ENCODE measurements around the gene ADAP1. TPM values are rescaled to one million over a fixed set of nuclear protein-coding genes. Genes with fewer than 3 reads are reported as not detected.

The ADAP1 gene
- total and polyA plus RNA-seq, 9 donors, result 0.52 to 16.4 (median 3.5) TPM

DNA sequence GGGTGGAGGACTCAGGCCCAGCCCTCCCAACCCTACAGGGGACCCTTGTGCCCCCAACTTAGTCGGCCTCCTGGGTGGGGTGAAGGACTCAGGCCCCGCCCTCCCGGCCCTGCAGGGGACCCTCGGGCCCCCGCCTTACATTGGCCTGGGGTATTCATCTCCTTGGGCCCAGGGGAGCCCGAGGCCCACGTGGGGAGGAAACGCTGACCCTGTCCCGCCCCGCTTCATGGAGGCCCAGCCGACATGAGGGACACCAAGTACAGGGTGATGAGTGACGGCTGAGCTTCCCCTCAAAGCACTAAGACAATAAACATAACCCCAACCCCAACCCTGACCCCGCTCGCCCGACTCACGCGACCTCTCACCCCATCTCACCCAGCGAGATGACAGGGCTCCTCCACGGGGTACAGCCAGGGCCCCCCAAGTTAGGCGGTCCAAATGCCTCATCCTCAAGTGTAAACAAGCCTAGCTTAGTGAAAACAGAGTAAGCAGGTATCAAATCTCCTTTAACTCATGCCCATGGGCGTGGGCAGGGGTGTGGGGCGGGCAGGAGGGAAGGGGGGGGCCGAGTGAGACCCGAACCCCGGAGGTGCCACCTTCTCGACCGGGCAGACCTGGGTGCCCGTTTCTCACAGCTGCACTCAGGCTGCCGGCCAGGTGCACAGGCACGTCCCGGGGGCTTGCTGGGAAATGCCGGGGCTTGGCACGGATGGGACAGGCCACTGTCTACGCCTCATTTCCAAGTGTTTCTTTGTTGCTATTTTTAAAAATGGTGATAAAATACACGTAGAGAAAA, 36.7 kb upstream of the ADAP1 start:
- intact Hi-C loops (cut with DNase I), result loop anchor here (2.0 to 10.0 kb wide), 4 partner anchors 74 to 186 kb away; no protein-coding TSS in a partner anchor
- no peaks in the 10 kb centered on the region for H3K36me3 ChIP-seq
- H3K9me3 ChIP-seq, result no peaks in the 10 kb centered on the region
- no peak overlapping the region for H3K4me3 ChIP-seq
- H3K27me3 ChIP-seq, result no peaks in the 10 kb centered on the region
- TF ChIP-seq EP300 (IDR thresholded peaks at IDR 0.05), result no peak
- WGBS, 3 donors, result 46 to 57% (median 48%) methylated on average over 30 to 35 of the region's 35 CpGs
- H3K4me1 ChIP-seq (ENCODE audit: insufficient read depth), result peaks cover 31% of the 10 kb centered on the region
- no peak for DNase-seq
- H3K27ac ChIP-seq, result no peak overlapping the region

DNA sequence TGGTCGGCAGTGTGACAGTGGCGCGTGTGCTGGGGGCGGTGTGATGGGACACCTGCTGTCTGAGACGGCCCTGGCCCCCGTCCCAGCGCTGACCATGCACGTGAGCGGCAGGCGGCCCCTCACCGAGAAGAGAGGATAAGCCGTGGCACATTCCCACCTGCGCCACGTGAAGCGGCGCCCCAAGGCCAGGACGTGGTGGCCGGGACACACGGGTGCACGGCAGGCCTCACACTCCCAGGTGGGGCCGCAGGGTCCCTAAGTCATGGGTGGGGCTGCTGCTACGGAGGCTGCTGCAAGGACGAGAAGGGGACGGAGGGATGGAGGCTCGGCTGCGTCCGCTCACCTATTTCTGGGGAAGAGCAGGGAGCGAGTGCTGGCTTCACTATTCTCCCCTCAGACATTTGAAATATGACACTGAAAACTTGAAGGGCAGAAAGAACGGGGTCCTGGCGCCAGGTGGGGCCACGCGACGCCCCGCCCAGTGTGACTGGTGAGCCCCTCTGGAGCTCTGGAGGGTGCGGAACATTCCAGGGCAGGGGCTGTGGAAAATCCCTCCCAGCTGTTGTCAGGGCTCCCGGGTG, 36.0 kb upstream of the ADAP1 start:
- intact Hi-C loops (cut with DNase I), result loop anchor here (2.0 to 10.0 kb wide), 4 partner anchors 74 to 187 kb away; no protein-coding TSS in a partner anchor
- no peak for DNase-seq
- no peak overlapping the region for H3K27ac ChIP-seq
- no peaks in the 10 kb centered on the region for H3K9me3 ChIP-seq
- no peaks in the 10 kb centered on the region for H3K27me3 ChIP-seq
- no peaks in the 10 kb centered on the region for H3K36me3 ChIP-seq
- peaks cover 36% of the 10 kb centered on the region for H3K4me1 ChIP-seq (ENCODE audit: insufficient read depth)
- WGBS, 3 donors, result 59 to 78% (median 69%) methylated on average over 19 to 36 of the region's 36 CpGs
- no peak overlapping the region for H3K4me3 ChIP-seq
- TF ChIP-seq EP300 (IDR thresholded peaks at IDR 0.05) (no peak), POLR2A (IDR thresholded peaks at IDR 0.05) (no peak)
- TF ChIP-seq, protein P1, sequence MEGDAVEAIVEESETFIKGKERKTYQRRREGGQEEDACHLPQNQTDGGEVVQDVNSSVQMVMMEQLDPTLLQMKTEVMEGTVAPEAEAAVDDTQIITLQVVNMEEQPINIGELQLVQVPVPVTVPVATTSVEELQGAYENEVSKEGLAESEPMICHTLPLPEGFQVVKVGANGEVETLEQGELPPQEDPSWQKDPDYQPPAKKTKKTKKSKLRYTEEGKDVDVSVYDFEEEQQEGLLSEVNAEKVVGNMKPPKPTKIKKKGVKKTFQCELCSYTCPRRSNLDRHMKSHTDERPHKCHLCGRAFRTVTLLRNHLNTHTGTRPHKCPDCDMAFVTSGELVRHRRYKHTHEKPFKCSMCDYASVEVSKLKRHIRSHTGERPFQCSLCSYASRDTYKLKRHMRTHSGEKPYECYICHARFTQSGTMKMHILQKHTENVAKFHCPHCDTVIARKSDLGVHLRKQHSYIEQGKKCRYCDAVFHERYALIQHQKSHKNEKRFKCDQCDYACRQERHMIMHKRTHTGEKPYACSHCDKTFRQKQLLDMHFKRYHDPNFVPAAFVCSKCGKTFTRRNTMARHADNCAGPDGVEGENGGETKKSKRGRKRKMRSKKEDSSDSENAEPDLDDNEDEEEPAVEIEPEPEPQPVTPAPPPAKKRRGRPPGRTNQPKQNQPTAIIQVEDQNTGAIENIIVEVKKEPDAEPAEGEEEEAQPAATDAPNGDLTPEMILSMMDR (IDR thresholded peaks at IDR 0.05), result no peak

DNA sequence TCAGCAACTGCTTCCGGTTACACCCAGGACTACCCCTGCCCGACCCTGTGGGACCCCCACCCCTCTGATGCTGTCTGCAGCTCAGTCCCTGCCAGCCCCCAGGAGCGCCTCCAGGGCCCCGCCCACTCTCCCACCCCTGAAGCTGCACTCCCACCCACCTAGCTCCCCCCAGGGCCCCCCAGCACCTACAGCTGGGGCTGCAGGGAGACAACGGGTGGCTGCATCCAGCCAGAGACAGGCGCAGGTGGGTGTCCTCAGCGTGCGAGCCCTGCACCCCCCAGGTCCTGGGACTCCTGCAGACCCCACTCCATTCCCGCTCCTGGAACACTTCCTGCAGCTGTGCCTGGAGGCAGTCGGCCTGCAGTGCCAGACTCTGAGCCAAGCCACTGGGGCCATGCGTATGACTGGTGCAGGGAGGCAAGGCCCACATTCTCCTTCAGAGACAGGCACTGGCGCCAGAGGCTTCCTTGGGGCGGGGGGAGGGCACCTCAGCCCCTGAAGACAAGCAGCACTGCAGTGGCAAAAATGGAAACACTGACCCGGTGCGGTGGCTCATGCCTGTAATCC, 34.6 kb upstream of the ADAP1 start:
- DNase-seq, result no peak

DNA sequence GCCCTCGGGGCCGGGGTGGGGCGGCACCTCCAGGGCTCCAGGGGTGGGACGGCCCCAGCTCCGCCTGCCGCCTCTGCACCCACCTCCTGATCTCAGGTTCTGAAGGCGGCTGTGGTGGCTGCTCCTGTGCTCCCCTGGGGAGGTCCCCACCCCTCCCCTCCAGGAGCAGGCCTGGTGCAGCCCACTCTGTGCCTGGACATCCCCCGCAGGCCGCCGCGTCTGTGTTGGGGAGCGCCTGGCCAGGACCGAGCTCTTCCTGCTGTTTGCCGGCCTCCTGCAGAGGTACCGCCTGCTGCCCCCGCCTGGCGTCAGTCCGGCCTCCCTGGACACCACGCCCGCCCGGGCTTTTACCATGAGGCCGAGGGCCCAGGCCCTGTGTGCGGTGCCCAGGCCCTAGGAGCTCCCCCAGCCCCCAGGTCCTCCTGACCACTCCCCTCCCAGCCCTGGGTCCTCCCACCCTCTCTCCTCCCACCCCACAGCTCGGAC, 34.0 kb upstream of the ADAP1 start:
- Histone ChIP-seq H3K4me3 (no peak overlapping the region), H3K9me3 (no peaks in the 10 kb centered on the region), H3K36me3 (no peaks in the 10 kb centered on the region), H3K4me1 (ENCODE audit: insufficient read depth) (peaks cover 34% of the 10 kb centered on the region), H3K27ac (no peak overlapping the region), H3K27me3 (no peaks in the 10 kb centered on the region)
- TF ChIP-seq EP300 (IDR thresholded peaks at IDR 0.05) (no peak), POLR2A (IDR thresholded peaks at IDR 0.05) (no peak)
- TF ChIP-seq, protein P1 (IDR thresholded peaks at IDR 0.05), result no peak
- peak in 4 of 5 donors; percentile 46 to 81 (median 71) for DNase-seq
- 3 to 6% (median 5%) methylated on average over 23 to 24 of the region's 24 CpGs for WGBS, 3 donors
- intact Hi-C loops (cut with DNase I), result loop anchor here in 2 of 4 donors (10.0 kb wide), 2 partner anchors 166 to 204 kb away; no protein-coding TSS in a partner anchor

More for the DNA sequence above, 34.6 kb upstream of the ADAP1 start:
- TF ChIP-seq POLR2A (IDR thresholded peaks at IDR 0.05), result no peak
- H3K4me3 ChIP-seq, result no peak overlapping the region
- no peaks in the 10 kb centered on the region for H3K27me3 ChIP-seq
- H3K27ac ChIP-seq, result no peak overlapping the region
- intact Hi-C loops (cut with DNase I), result loop anchor here in 2 of 4 donors (10.0 kb wide), 2 partner anchors 166 to 204 kb away; no protein-coding TSS in a partner anchor
- no peaks in the 10 kb centered on the region for H3K36me3 ChIP-seq
- 30 to 40% (median 37%) methylated on average over 9 to 15 of the region's 15 CpGs for WGBS, 3 donors
- H3K9me3 ChIP-seq, result no peaks in the 10 kb centered on the region
- H3K4me1 ChIP-seq (ENCODE audit: insufficient read depth), result peaks cover 36% of the 10 kb centered on the region

DNA sequence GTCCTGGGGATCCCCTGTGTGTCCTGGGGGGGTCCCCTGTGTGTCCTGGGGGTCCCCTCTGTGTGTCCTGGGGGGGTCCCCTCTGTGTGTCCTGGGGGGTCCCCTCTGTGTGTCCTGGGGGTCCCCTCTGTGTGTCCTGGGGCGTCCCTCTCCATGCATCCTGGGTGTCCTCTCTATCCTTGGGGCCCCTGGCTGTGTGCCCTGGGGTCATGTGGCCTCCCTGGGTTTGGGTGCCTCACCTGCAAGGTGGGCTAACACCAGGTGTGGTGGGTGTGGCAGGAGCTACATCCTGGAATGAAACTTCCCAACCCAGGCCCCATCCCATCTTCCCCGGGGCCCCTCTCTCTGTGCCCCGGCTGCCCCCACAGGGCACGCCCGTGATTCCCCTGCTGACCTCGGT, 33.4 kb upstream of the ADAP1 start:
- intact Hi-C loops (cut with DNase I), result loop anchor here in 2 of 4 donors (10.0 kb wide), 2 partner anchors 167 to 203 kb away; no protein-coding TSS in a partner anchor
- TF ChIP-seq, protein P1 (IDR thresholded peaks at IDR 0.05), result no peak
- TF ChIP-seq EP300 (IDR thresholded peaks at IDR 0.05) (no peak), POLR2A (IDR thresholded peaks at IDR 0.05) (no peak)
- Histone ChIP-seq H3K9me3 (no peaks in the 10 kb centered on the region), H3K4me3 (no peak overlapping the region), H3K27ac (no peak overlapping the region), H3K36me3 (no peaks in the 10 kb centered on the region), H3K4me1 (ENCODE audit: insufficient read depth) (peaks cover 31% of the 10 kb centered on the region), H3K27me3 (no peaks in the 10 kb centered on the region)
- peak in 2 of 5 donors; percentile 61 to 66 for DNase-seq
- 21 to 38% (median 26%) methylated on average over 5 to 6 of the region's 6 CpGs for WGBS, 3 donors
